Gastrocnemius medialis (tissue), 4 donors: Measurements from ENCODE around the gene CEACAM21. TPM values are rescaled to one million over a fixed set of nuclear protein-coding genes. Genes with fewer than 3 reads are reported as not detected.

Source experiments
- ATAC-seq, 2 donors: fragments of 150-250 bp; one replicate each; pipeline ENCODE4 v1.9.1; 2016
- DNase-seq, 2 donors: peaks; one replicate each; pipeline ENCODE4 v3.0.0-alpha.2; 2019
- H3K27ac ChIP-seq, 4 donors: fragments of 200-600 bp; sonication (generic); 1 replicate in 1 of 4; 2 replicates in 3 of 4; pipeline ENCODE4 v1.5.1; 2016 to 2018; ENCODE audit warnings: mild to moderate bottlenecking in 2 of 4, moderate library complexity in 1 of 4
- H3K27me3 ChIP-seq, 3 donors: fragments of 200-600 bp; sonication (generic) in 2 of 3; 1 replicate in 1 of 3; 2 replicates in 2 of 3; pipeline versions ENCODE4 v1.5.1 to v1.6.0; 2016 to 2019; ENCODE audit warnings: mild to moderate bottlenecking in 1 of 3, moderate library complexity in 1 of 3
- H3K36me3 ChIP-seq, 2 donors: fragments of 200-600 bp; sonication (generic) in 1 of 2; one replicate each; pipeline ENCODE4 v1.5.1; 2017 to 2018
- H3K4me1 ChIP-seq, 2 donors: fragments of 200-600 bp; sonication (generic) in 1 of 2; one replicate each; pipeline ENCODE4 v1.5.1; 2016 to 2017; ENCODE audit warnings: mild to moderate bottlenecking in 2 of 2
- H3K4me3 ChIP-seq, 4 donors: fragments of 200-600 bp; sonication (generic) in 3 of 4; 1 replicate in 1 of 4; 2 replicates in 3 of 4; pipeline ENCODE4 v1.5.1; 2016 to 2019; ENCODE audit warnings: mild to moderate bottlenecking in 2 of 4
- H3K9me3 ChIP-seq, 3 donors: fragments of 200-600 bp; sonication (generic) in 2 of 3; 1 replicate in 1 of 3; 2 replicates in 2 of 3; pipeline ENCODE4 v1.5.1; 2016 to 2019
- POLR2A ChIP-seq, 2 donors: fragments of 450-650 bp; IDR thresholded peaks; one replicate each; pipeline ENCODE4 v1.6.1; 2017; ENCODE audit warnings: antibody characterized with exemption in 2 of 2, mild to moderate bottlenecking in 2 of 2, moderate library complexity in 2 of 2
- in situ Hi-C, 4 donors: fragments of 200-750 bp; cut with MboI; loops; one replicate each; pipeline versions ENCODE4 v1.15.0 to v1.8.0; 2017; ENCODE audit warnings: low sequenced_read_pairs in 4 of 4
- intact Hi-C: fragments of 100-400 bp; cut with DNase I; formaldehyde crosslinking; loops from one replicate; pipeline ENCODE4 v1.15.1; 2023; ENCODE audit warnings: low total_unique reads
- total RNA-seq, 4 donors: library from RNA; depleted of rRNA; stranded (reverse); fragments of >200 nt; gene quantifications; one replicate each; pipeline versions ENCODE4 v1.1.0 to v1.2.3, GENCODE V29; 2016
- TF ChIP-seq, protein P1 (sequence below), 5 experiments: fragments of 450-650 bp in 3 of 5; fragments of 200-600 bp in 2 of 5; sonication (generic) in 2 of 5; IDR thresholded peaks in 4 of 5; conservative IDR thresholded peaks in 1 of 5; 1 replicate in 4 of 5; 2 replicates in 1 of 5; pipeline ENCODE4 v1.5.1; 2016 to 2019; ENCODE audit warnings: antibody characterized with exemption in 5 of 5, mild to moderate bottlenecking in 3 of 5, moderate library complexity in 3 of 5

CEACAM21 gene
- total RNA-seq, 4 donors from 2014 or later: 0.49 TPM; not detected in 3

DNA sequence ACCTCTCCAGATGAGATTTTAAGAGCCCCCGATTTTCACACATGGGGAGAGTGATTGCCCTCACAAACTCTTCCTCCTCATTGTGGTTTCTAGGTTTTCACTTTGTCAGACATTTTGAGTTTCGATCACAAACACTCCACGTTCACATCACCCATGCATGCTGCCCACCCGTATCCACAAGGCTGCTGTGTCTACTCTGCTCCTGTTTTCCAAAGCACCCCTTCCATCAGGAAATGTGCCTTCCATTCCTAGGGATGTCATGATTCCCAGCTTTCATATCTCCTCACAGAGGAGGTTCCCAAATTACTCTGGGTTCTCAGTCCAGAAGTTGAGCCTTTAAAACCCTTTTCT is 45.8 kb upstream of the CEACAM21 start:
- Histone ChIP-seq H3K4me3 (no peak overlapping the region), H3K27ac (peak overlapping the region in 2 of 4 donors; percentile 64 to 77), H3K9me3 (no peaks in the 10 kb centered on the region), H3K27me3 (peaks cover 0 to 4% (median 0%) of the 10 kb centered on the region in 3 donors), H3K36me3 (no peaks in the 10 kb centered on the region), H3K4me1 (peaks cover 0 to 15% of the 10 kb centered on the region in 2 donors)
- no peak for TF ChIP-seq POLR2A (IDR thresholded peaks at IDR 0.05)
- TF ChIP-seq, protein P1, sequence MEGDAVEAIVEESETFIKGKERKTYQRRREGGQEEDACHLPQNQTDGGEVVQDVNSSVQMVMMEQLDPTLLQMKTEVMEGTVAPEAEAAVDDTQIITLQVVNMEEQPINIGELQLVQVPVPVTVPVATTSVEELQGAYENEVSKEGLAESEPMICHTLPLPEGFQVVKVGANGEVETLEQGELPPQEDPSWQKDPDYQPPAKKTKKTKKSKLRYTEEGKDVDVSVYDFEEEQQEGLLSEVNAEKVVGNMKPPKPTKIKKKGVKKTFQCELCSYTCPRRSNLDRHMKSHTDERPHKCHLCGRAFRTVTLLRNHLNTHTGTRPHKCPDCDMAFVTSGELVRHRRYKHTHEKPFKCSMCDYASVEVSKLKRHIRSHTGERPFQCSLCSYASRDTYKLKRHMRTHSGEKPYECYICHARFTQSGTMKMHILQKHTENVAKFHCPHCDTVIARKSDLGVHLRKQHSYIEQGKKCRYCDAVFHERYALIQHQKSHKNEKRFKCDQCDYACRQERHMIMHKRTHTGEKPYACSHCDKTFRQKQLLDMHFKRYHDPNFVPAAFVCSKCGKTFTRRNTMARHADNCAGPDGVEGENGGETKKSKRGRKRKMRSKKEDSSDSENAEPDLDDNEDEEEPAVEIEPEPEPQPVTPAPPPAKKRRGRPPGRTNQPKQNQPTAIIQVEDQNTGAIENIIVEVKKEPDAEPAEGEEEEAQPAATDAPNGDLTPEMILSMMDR (IDR thresholded peaks at IDR 0.05 in 4 of 5, conservative IDR thresholded peaks at IDR 0.05 in 1 of 5): no peak
- no peak for ATAC-seq
- in situ Hi-C loops: no loop called here
- intact Hi-C loops: loop anchor here (10.0 kb wide), 1 partner anchor 85 kb away; the partner anchor contains the start of gene ERICH4
- no peak for DNase-seq

DNA sequence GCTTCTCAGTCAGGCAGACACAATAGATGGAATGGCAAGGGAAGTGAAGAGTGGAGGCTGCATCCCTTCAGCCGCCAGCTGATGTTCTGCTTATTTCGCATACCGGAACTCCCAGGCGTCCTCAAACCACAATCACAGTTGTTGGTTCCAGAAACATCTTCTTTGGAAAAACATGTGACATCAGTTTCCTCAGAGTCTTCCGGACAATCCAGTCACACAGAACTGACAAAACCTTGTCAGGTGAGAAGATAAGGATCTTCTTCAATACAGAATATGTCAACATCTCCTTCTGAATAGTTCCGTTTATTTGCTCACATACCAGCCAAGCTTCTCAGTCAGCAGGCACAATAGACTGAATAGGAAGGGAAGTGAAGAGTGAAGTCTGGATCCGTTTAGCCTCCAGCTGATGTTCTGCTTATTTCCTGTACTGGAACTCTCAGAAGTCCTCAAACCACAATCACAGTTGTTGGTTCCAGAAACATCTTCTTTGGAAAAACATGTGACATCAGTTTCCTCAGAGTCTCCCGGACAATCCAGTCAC is 45.1 kb upstream of the CEACAM21 start:
- Histone ChIP-seq H3K36me3 (no peaks in the 10 kb centered on the region), H3K4me3 (peak overlapping the region in 3 of 4 donors; percentile 6 to 21 (median 18)), H3K27ac (peak overlapping the region; percentile 61 to 77 (median 70)), H3K27me3 (no peaks in the 10 kb centered on the region), H3K4me1 (peaks cover 0 to 16% of the 10 kb centered on the region in 2 donors), H3K9me3 (no peaks in the 10 kb centered on the region)
- intact Hi-C loops (loop anchor here (10.0 kb wide), 1 partner anchor 86 kb away; the partner anchor contains the start of gene ERICH4), in situ Hi-C loops (no loop called here)
- no peak for TF ChIP-seq POLR2A (IDR thresholded peaks at IDR 0.05)
- TF ChIP-seq, protein P1 (IDR thresholded peaks at IDR 0.05 in 4 of 5, conservative IDR thresholded peaks at IDR 0.05 in 1 of 5): no peak
- ATAC-seq: peak; percentile 35 to 50
- DNase-seq: peak in 1 of 2 donors; percentile 24

DNA sequence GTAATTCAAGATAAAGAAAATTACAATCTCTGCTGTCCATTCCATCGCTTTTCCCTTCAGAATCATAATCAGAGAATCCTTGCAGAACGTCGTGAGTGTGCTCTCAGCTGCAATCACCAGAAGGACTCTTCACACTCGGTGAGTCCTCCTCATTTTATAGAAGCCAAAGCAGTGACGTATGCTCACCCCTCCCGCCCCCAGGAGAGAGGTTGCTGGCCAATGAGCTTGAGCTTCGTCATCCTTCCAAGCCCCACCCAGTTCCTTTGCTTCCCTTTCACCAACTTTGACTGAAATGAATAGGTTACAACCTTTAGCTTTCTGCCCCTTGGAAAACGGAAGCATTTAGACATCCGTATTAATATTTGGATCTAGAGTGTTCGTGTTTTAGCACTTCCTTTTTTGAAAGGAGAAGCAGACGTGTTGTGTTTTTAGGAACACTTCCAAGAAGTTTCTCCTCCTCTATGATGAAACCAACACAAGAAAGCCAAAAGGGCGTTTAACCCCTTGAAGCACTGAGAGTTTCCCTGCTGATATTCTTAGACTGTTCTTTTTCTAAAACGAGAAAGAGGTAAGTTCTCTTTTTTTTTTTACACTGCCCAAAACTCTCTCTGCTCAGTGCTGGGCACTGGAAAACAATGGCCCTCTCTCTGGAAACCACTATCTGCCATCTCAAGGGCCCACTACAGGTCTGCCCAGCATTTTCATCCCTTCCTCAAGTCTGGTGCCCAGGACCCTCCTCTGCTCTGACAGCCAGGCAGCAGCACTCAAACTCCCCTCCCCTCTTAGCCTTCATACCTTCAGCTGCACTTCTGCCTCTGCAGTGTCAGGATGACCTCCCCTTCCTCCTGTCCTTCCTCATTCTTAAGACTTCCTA is 44.3 kb upstream of the CEACAM21 start:
- Histone ChIP-seq H3K4me3 (peak overlapping the region; percentile 6 to 40 (median 20)), H3K36me3 (no peaks in the 10 kb centered on the region), H3K9me3 (no peaks in the 10 kb centered on the region), H3K27me3 (no peaks in the 10 kb centered on the region), H3K27ac (peak overlapping the region; percentile 61 to 77 (median 70)), H3K4me1 (peaks cover 0 to 16% of the 10 kb centered on the region in 2 donors)
- peak; percentile 56 to 69 for DNase-seq
- peak; percentile 69 to 92 for TF ChIP-seq POLR2A (IDR thresholded peaks at IDR 0.05)
- TF ChIP-seq, protein P1 (IDR thresholded peaks at IDR 0.05 in 4 of 5, conservative IDR thresholded peaks at IDR 0.05 in 1 of 5): no peak
- in situ Hi-C loops: no loop called here
- ATAC-seq: peak; percentile 84 to 88
- intact Hi-C loops: loop anchor here (10.0 kb wide), 1 partner anchor 87 kb away; the partner anchor contains the start of gene ERICH4

DNA sequence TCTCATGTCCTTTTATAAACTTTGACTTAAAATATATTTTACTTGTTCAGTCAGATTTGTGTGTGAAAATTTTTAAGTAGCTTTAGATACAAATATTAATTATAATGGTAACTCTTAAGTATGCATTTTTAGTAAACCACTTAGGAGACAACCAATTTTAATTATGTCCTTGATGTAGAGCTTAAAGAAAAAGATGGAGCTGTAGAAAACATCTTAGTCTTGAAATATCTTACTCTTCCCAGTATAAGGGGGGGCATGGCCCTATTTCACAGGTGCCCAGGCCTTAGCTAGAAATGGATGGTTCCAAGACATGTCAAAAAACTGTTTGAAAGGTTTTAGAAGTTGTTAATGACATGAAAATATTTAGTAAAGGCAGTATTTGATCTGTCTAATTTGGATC is 43.4 kb upstream of the CEACAM21 start:
- ATAC-seq: no peak
- DNase-seq: no peak
- TF ChIP-seq, protein P1 (IDR thresholded peaks at IDR 0.05 in 4 of 5, conservative IDR thresholded peaks at IDR 0.05 in 1 of 5): no peak
- TF ChIP-seq POLR2A (IDR thresholded peaks at IDR 0.05): no peak
- Histone ChIP-seq H3K4me3 (no peak overlapping the region), H3K27ac (no peak overlapping the region), H3K4me1 (peaks cover 0 to 16% of the 10 kb centered on the region in 2 donors), H3K27me3 (no peaks in the 10 kb centered on the region), H3K9me3 (no peaks in the 10 kb centered on the region), H3K36me3 (no peaks in the 10 kb centered on the region)
- in situ Hi-C loops (no loop called here), intact Hi-C loops (loop anchor here (10.0 kb wide), 1 partner anchor 88 kb away; the partner anchor contains the start of gene ERICH4)
